Embryonic facial prominence (tissue), 1 donor: ENCODE measurements around the gene TXNDC17.
"Not testable (repeated sequence)": the region's sequence is repeated elsewhere in the genome, so short reads cannot be mapped to it uniquely, and the experiment has no call there.

Experiments
- DNase-seq: peaks from one replicate; pipeline ENCODE4 v3.0.0-alpha.2; 2016; ENCODE audit errors: extremely low spot score

The TXNDC17 gene

GRCh38 chr17:6660805-6661463 lies 20.1 kb downstream of the TXNDC17 start:
- DNase-seq, result no peak

- no peak for DNase-seq
Observed at GRCh38 chr17:6661464-6661848, 20.6 kb downstream of the TXNDC17 start.

DNA sequence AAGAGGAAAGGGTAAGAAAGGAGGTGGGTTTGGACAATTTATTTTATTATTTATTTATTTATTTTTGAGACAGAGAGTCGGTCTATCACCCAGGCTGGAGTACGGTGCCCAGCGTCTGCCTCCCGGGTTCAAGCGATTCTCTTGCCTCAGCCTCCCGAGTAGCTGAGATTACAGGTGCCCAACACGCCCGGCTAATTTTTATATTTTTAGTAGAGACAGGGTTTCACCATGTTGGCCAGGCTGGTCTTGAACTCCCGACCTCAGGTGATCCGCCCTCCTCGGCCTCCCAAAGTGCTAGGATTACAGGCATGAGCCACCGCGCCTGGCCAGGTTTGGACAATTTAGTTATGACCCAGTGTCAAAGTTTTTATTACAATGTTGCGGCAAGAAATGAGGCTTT lies 22.3 kb downstream of the TXNDC17 start:
- not testable (repeated sequence) for DNase-seq

DNA sequence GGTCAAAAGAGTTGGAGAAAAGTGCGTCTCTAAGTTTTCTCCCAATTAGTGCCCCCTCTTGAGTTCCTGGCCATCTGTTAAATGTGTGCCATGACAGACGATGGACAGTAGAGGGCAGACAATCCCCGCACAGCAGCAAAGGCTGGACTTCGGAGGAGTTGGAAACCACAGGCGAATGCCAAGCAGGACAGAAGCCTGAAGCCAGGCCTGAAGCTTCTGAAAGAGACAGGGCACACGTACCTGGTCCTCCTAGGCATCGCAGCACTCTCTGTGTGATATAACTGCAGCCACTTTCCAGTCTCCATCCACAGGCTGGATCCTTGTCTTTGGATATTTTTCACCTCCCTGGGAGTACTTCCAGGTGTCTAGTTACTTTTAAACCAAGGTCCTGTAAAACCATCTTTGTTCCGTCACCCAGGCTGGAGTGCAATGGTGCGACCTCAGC lies 25.2 kb downstream of the TXNDC17 start:
- DNase-seq, result peak; percentile 65

DNA sequence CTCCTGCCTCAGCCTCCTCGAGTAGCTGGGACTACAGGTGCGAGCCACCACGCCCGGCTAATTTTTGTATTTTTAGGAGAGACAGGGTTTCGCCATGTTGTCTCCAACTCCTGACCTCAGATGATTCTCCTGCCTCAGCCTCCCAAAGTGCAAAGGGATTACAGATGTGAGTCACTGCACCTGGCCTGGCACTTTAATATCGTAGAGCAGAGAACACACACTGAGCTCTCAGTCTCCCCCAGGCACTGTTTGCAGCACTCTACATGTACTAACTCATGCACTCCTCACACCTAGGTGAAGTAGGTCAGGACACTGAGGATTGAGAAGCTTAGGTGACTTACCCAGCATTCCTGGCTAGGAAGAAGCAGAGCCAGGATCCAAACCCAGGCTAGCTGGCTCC lies 25.7 kb downstream of the TXNDC17 start:
- no peak for DNase-seq

DNA sequence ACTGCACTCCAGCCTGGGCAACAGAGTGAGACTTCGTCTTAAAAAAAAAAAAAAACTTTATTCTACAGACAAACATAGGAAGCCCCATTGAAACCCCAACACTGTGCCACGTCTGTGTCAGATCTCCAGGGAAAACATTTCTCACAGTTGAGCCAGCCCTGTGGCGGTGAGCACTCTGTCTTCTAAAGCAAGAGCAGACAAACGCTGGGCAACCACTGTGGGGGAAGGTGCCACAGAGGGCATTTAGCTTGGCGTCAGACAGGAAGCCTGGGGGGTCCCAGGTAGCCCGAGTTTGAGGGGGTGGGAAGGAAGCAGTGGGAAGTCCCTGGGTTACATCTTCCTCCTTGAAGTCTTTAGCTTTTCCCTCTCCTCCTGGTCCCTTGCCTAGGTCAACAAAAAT lies 26.7 kb downstream of the TXNDC17 start:
- no peak for DNase-seq

DNA sequence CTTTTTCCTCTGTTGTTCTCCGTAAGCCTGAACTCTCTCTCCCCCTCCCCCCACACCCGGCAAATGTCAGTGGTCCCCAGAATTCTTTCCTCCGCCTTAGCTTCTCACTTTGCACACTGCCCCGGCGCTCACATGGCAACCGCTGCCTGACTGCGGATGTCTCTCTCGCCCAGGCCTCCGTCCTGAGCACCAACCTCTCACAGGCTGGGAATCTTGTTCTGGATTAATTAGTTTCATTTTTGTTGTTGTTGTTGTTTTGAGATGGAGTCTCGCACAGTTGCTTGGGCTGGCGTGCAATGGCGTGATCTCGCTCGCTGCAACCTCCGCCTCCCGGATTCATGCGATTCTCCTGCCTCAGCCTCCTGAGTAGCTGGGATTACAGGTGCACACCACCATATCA lies 27.4 kb downstream of the TXNDC17 start:
- DNase-seq, result no peak

GRCh38 chr17:6668727-6669425 lies 28.0 kb downstream of the TXNDC17 start:
- DNase-seq, result no peak

DNA sequence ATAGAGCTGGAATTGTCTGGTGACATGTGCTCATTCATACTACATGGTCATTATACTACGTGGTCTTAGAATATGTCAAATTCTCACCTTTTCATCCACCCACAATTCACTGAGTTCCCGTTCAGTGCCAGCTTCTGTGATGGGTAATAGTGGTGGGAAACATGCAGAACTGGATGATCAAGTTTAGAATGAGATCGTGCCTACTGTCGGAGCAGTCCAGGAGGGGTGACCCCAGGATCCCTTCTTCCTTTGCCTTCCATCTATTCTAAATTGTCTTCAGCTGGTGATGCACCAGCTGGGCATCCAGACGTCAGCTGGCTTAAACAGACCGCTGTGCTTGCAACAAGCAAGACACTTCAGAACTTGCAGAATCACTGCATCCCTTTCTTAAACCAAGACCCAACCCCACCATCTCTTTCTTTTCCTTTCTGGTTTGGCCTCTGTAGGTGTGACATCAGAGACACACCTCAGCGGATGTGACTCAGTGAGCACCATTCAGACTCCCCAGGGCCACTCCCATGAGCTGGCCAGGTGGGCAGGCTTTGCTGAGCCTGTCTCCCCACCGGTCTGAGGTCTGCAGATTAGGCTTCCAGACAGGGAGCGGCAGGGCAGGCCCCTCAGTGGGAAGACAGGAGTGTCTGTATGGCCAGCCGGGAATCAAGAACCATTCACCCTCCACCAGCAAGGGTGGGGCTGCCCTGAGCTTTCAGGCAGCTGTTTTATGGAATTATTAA lies 28.8 kb downstream of the TXNDC17 start:
- no peak for DNase-seq

GRCh38 chr17:6670571-6670970 lies 29.7 kb downstream of the TXNDC17 start:
- DNase-seq, result no peak

DNA sequence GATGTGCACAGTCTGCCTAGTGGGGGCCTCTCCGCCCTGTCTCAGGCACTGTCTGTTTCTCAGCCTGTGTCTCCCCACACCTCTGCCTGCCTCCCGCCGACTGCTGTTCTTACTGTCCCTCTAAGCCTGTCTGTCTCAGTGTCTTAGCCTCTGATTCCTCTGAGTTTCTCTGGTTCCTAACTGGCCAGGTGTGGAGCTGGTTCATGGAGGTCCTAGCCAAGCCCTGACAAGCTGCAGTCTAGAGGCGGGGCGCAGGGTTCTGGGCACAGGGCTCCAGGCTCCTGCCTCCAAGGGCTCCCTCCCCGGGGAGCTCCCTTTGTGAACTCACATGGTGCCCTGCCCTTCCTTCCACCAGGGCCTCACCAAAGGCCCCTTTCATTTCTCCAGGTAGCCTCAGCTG lies 30.1 kb downstream of the TXNDC17 start:
- no peak for DNase-seq

GRCh38 chr17:6671431-6671830 lies 30.6 kb downstream of the TXNDC17 start:
- DNase-seq, result no peak

GRCh38 chr17:6674586-6674985 lies 33.7 kb downstream of the TXNDC17 start:
- DNase-seq, result no peak

- no peak for DNase-seq
Observed at GRCh38 chr17:6675201-6675825, 34.5 kb downstream of the TXNDC17 start.

DNA sequence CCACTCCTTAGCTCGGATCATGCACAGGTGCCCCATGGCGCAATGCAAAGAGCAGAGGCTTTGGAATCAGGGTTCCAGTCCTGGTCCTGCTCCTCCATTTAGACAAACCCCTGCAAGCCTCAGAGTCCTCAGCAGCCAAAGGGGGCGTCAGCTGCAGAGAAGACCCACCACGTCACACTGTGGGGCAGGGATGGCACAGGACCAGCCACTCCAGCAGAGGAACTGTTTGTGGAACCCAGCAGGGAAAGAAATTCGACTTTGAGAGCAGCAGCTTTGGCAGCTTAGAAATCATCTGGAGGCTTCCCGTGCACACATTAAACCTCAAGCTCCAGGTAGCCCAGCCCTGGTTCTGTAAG lies 35.9 kb downstream of the TXNDC17 start:
- no peak for DNase-seq

- DNase-seq, result peak; percentile 8
Observed at GRCh38 chr17:6677158-6677831, 36.4 kb downstream of the TXNDC17 start.

GRCh38 chr17:6677946-6678345 lies 37.1 kb downstream of the TXNDC17 start:
- DNase-seq, result no peak

GRCh38 chr17:6679241-6679640 lies 38.4 kb downstream of the TXNDC17 start:
- DNase-seq, result no peak

- no peak for DNase-seq
Observed at GRCh38 chr17:6681176-6681575, 40.3 kb downstream of the TXNDC17 start.

DNA sequence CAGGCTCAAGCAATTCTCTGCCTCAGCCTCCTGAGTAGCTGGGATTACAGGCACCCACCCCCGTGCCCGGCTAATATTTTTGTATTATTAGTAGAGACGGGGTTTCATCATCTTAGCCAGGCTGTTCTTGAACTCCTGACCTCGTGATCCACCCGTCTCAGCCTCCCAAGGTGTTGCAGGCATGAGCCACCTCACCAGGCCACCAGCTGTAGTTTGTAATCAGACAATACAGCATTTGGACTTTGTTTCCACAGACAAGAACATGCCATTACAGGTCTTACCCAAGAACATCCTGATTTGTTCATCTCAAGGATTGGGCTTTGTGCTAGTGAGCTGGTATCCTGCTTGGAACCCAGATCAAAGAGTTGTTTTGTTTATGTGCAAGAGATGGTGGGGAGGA lies 40.8 kb downstream of the TXNDC17 start:
- DNase-seq, result no peak

- DNase-seq, result no peak
Observed at GRCh38 chr17:6682339-6682738, 41.5 kb downstream of the TXNDC17 start.

GRCh38 chr17:6683081-6683684 lies 42.3 kb downstream of the TXNDC17 start:
- DNase-seq, result no peak
